ENCODE data around the gene EGFL7. TPM values are rescaled to one million over a fixed set of nuclear protein-coding genes. Genes with fewer than 3 reads are reported as not detected.

Gene EGFL7
- total and polyA plus RNA-seq, 2 of the 13 experiments (the other 11 are each of a cell fraction or from before 2014, with no cell fraction given): 0.20 to 5.1 TPM

DNA sequence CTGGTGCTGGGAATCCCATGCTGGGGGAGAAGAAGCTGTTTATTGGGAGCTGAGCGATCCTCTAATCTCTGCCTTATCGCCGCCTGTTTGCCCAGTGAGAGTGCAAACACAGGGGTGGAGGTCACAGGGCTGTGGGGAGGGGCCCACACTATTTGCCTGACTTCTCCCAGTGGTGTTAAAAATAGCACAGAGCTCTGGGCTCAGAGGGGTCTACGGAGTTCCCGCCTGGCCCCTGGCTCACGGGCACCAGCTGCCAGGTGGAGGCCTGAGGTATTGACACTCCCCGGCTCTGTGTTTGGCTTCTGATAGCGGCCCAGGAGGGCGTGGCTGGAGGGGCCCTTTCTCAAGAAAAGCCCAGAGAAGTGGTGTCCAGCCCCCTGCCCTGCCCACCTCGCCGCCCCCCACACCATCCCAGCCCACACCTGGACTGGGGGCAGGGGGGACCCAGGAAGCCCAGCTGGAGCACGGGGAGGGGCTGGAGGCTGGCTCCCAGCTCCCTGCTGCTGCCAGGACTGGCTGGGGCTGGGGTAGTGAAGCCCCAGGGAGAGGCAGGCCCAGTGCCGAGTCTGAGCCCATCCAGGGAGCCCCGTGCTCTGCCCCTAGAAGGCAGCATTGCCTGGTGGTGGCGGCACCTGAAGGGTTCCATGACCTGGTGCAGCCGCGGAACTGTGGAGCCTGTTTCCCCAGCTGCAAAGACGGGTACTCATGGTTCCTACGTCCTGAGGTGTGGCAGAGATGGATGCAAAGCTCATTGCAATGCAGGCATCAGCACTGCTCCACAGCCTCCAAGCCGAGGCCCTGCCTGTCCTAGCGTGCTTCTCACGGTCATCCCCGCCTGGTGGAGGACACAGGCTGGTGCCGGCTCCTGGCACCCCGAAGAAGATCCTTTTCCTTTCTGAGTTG is 35.7 kb upstream of the EGFL7 start (continued):
- TF ChIP-seq ZNF431 (CRISPR knock-in tag; IDR thresholded peaks at IDR 0.05; ENCODE audit: borderline replicate concordance, low read depth): peak; percentile 63; the same call in 1 of the 2 replicates
- TF ChIP-seq ZNF674 (CRISPR knock-in tag; IDR thresholded peaks at IDR 0.05; ENCODE audit: low read depth): 0 out of 2 replicates have a peak, but pooled peaks have one; percentile 61
- TF ChIP-seq, protein P1, sequence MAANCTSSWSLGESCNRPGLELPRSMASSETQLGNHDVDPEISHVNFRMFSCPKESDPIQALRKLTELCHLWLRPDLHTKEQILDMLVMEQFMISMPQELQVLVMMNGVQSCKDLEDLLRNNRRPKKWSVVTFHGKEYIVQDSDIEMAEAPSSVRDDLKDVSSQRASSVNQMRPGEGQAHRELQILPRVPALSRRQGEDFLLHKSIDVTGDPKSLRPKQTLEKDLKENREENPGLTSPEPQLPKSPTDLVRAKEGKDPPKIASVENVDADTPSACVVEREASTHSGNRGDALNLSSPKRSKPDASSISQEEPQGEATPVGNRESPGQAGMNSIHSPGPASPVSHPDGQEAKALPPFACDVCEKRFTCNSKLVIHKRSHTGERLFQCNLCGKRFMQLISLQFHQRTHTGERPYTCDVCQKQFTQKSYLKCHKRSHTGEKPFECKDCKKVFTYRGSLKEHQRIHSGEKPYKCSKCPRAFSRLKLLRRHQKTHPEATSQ (CRISPR knock-in tag; IDR thresholded peaks at IDR 0.05; ENCODE audit: borderline replicate concordance): peak; percentile 52; the same call in 1 of the 2 replicates
- no peak for TF ChIP-seq SIN3B (IDR thresholded peaks at IDR 0.05; ENCODE audit: low read length)
- TF ChIP-seq ZNF766 (CRISPR knock-in tag; IDR thresholded peaks at IDR 0.05; ENCODE audit: borderline replicate concordance): 0 out of 2 replicates have a peak, but pooled peaks have one; percentile 39
- TF ChIP-seq CHD2 (IDR thresholded peaks at IDR 0.05; ENCODE audit: low read depth, low read length): no peak
- no peak for TF ChIP-seq ZNF841 (CRISPR knock-in tag; IDR thresholded peaks at IDR 0.05; ENCODE audit: borderline replicate concordance)
- no peak for TF ChIP-seq ZNF607 (CRISPR knock-in tag; IDR thresholded peaks at IDR 0.05; ENCODE audit: borderline replicate concordance)
- no peak for TF ChIP-seq ZNF543 (CRISPR knock-in tag; IDR thresholded peaks at IDR 0.05)
- TF ChIP-seq PHF20 (CRISPR knock-in tag; IDR thresholded peaks at IDR 0.05): no peak
- no peak for TF ChIP-seq ZNF296 (CRISPR knock-in tag; conservative IDR thresholded peaks at IDR 0.05)
- TF ChIP-seq CEBPG (CRISPR knock-in tag; IDR thresholded peaks at IDR 0.05): peak; percentile 28; the same call in 1 of the 2 replicates
- no peak for TF ChIP-seq ZNF33B (CRISPR knock-in tag; IDR thresholded peaks at IDR 0.05)
- TF ChIP-seq, protein P2, sequence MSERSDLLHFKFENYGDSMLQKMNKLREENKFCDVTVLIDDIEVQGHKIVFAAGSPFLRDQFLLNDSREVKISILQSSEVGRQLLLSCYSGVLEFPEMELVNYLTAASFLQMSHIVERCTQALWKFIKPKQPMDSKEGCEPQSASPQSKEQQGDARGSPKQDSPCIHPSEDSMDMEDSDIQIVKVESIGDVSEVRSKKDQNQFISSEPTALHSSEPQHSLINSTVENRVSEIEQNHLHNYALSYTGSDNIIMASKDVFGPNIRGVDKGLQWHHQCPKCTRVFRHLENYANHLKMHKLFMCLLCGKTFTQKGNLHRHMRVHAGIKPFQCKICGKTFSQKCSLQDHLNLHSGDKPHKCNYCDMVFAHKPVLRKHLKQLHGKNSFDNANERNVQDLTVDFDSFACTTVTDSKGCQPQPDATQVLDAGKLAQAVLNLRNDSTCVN (CRISPR knock-in tag; IDR thresholded peaks at IDR 0.05; ENCODE audit: borderline replicate concordance): no peak
- no peak for TF ChIP-seq ZNF451 (CRISPR knock-in tag; IDR thresholded peaks at IDR 0.05)
- peak; percentile 86; the same call in 1 of the 2 replicates for TF ChIP-seq SALL1 (CRISPR knock-in tag; IDR thresholded peaks at IDR 0.05)
- TF ChIP-seq FOXC1 (CRISPR knock-in tag; IDR thresholded peaks at IDR 0.05; ENCODE audit: borderline replicate concordance): no peak
- peak; percentile 74; the same call in 1 of the 2 replicates for TF ChIP-seq ZNF746 (CRISPR knock-in tag; IDR thresholded peaks at IDR 0.05)
- TF ChIP-seq, protein P3, sequence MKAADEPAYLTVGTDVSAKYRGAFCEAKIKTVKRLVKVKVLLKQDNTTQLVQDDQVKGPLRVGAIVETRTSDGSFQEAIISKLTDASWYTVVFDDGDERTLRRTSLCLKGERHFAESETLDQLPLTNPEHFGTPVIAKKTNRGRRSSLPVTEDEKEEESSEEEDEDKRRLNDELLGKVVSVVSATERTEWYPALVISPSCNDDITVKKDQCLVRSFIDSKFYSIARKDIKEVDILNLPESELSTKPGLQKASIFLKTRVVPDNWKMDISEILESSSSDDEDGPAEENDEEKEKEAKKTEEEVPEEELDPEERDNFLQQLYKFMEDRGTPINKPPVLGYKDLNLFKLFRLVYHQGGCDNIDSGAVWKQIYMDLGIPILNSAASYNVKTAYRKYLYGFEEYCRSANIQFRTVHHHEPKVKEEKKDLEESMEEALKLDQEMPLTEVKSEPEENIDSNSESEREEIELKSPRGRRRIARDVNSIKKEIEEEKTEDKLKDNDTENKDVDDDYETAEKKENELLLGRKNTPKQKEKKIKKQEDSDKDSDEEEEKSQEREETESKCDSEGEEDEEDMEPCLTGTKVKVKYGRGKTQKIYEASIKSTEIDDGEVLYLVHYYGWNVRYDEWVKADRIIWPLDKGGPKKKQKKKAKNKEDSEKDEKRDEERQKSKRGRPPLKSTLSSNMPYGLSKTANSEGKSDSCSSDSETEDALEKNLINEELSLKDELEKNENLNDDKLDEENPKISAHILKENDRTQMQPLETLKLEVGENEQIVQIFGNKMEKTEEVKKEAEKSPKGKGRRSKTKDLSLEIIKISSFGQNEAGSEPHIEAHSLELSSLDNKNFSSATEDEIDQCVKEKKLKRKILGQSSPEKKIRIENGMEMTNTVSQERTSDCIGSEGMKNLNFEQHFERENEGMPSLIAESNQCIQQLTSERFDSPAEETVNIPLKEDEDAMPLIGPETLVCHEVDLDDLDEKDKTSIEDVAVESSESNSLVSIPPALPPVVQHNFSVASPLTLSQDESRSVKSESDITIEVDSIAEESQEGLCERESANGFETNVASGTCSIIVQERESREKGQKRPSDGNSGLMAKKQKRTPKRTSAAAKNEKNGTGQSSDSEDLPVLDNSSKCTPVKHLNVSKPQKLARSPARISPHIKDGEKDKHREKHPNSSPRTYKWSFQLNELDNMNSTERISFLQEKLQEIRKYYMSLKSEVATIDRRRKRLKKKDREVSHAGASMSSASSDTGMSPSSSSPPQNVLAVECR (CRISPR knock-in tag; IDR thresholded peaks at IDR 0.05; ENCODE audit: borderline replicate concordance): peak; percentile 30; the same call in 1 of the 2 replicates
- TF ChIP-seq, protein P4, sequence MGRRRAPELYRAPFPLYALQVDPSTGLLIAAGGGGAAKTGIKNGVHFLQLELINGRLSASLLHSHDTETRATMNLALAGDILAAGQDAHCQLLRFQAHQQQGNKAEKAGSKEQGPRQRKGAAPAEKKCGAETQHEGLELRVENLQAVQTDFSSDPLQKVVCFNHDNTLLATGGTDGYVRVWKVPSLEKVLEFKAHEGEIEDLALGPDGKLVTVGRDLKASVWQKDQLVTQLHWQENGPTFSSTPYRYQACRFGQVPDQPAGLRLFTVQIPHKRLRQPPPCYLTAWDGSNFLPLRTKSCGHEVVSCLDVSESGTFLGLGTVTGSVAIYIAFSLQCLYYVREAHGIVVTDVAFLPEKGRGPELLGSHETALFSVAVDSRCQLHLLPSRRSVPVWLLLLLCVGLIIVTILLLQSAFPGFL (CRISPR knock-in tag; IDR thresholded peaks at IDR 0.05): no peak
- TF ChIP-seq AGO1 (IDR thresholded peaks at IDR 0.05; ENCODE audit: low read depth, low read length, poor library complexity, severe bottlenecking): no peak

All from HepG2 (cell line).